Measurements from ENCODE around the gene ZFP3. TPM values are rescaled to one million over a fixed set of nuclear protein-coding genes. Genes with fewer than 3 reads are reported as not detected.
A peak's percentile ranks its signal among the peaks of the same experiment; 100 is the strongest.

ZFP3 gene
- polyA plus RNA-seq, 1 experiment: 3.0 TPM

GRCh38 chr17:5099271-5099670 is 21.0 kb downstream of the ZFP3 start:
- ChIA-PET CTCF (no interaction called here), POLR2A (no interaction called here)
- Histone ChIP-seq H3K27ac (ENCODE audit: low read depth, low read length) (no peak overlapping the region), H3K9me3 (ENCODE audit: control insufficient read depth, insufficient read depth, low read length) (peaks cover 72% of the 10 kb centered on the region), H3K4me3 (ENCODE audit: low read depth, low read length) (no peak overlapping the region), H3K27me3 (ENCODE audit: control insufficient read depth, insufficient read depth, low read length) (peaks cover 15% of the 10 kb centered on the region)
- TF ChIP-seq, protein P1, sequence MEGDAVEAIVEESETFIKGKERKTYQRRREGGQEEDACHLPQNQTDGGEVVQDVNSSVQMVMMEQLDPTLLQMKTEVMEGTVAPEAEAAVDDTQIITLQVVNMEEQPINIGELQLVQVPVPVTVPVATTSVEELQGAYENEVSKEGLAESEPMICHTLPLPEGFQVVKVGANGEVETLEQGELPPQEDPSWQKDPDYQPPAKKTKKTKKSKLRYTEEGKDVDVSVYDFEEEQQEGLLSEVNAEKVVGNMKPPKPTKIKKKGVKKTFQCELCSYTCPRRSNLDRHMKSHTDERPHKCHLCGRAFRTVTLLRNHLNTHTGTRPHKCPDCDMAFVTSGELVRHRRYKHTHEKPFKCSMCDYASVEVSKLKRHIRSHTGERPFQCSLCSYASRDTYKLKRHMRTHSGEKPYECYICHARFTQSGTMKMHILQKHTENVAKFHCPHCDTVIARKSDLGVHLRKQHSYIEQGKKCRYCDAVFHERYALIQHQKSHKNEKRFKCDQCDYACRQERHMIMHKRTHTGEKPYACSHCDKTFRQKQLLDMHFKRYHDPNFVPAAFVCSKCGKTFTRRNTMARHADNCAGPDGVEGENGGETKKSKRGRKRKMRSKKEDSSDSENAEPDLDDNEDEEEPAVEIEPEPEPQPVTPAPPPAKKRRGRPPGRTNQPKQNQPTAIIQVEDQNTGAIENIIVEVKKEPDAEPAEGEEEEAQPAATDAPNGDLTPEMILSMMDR (IDR thresholded peaks at IDR 0.05; ENCODE audit: low read depth, low read length): no peak
- no peak for DNase-seq (ENCODE audit: low read depth, low spot score)

- Histone ChIP-seq H3K27me3 (ENCODE audit: control insufficient read depth, insufficient read depth, low read length) (peaks cover 15% of the 10 kb centered on the region), H3K9me3 (ENCODE audit: control insufficient read depth, insufficient read depth, low read length) (peaks cover 79% of the 10 kb centered on the region), H3K4me3 (ENCODE audit: low read depth, low read length) (no peak overlapping the region), H3K27ac (ENCODE audit: low read depth, low read length) (no peak overlapping the region)
- no peak for DNase-seq (ENCODE audit: low read depth, low spot score)
- ChIA-PET POLR2A (interaction anchor here (0.6 kb wide), 1 partner anchor 243 kb away, joined by 4 read pairs; no protein-coding TSS in a partner anchor), CTCF (no interaction called here)
- TF ChIP-seq, protein P1 (IDR thresholded peaks at IDR 0.05; ENCODE audit: low read depth, low read length): no peak
These were observed 22.6 kb downstream of the ZFP3 start for GRCh38 chr17:5100832-5101231.

DNA sequence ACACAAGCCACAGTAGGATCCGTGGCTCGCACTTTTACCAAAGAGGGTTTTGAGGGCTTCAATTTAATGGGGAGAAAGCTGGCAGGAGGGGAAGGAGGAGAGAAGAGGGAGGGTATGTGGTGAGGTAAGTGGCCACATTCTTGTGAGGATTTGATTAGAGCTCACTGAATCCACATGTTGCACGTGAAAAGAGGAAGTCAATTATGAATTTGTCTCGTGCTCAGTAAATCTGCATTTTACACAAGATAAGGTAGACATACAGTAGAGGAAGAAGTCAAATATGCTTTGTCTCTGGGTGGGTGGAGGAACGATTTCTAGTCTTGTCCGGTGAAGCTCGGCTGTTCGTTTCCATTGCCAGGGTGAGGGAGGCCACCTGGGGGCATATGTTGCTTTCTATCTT is 32.5 kb downstream of the ZFP3 start:
- TF ChIP-seq, protein P1 (IDR thresholded peaks at IDR 0.05; ENCODE audit: low read depth, low read length): no peak
- no peak overlapping the region for H3K27ac ChIP-seq (ENCODE audit: low read depth, low read length)
- H3K27me3 ChIP-seq (ENCODE audit: control insufficient read depth, insufficient read depth, low read length): peaks cover 5% of the 10 kb centered on the region
- H3K4me3 ChIP-seq (ENCODE audit: low read depth, low read length): peak overlapping the region; percentile 96
- no peak for DNase-seq (ENCODE audit: low read depth, low spot score)
- ChIA-PET CTCF (no interaction called here), POLR2A (no interaction called here)
- peaks cover 33% of the 10 kb centered on the region for H3K9me3 ChIP-seq (ENCODE audit: control insufficient read depth, insufficient read depth, low read length)

DNA sequence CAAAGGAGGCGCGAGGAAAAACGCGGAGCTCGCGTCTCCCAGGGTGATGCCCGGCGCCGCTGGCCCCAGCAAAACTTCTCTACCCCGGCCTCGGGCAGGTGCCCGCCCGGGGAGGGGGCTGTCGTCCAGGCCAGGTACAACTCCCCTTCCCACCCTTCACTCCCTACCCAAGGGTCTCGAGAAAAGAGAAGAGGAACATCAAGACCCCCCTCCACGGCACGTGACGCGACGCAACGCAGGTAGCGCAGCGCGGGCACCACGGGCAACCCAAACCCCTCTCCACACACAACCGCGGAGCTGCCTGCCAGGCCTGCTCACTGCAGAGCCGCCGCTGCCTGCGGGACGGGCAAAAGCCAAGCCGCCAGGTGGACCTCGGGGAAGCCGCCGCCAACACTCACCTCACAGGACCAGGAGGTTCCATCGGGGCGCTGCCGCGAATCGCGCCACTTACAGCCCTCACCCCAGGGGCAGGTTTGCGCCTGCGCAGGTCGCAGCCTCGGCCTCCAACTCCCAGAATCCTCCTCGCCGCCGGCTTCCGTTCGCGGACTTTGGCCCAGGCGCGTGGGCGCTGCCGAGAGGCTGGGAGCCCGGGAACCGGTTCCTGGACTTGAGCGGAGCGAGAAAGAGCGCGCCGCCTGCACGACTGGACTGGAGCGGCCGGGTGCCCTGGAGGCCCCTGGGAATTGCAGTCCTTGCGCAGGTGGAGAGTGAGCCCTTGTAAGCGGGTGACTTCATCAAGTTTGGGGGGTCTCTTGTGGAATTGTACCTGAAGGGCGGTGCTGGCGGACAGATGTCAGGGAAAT is 33.3 kb downstream of the ZFP3 start, which contains the start of gene ZNF232:
TSS of gene ZNF232 (minus strand) at position 477 of the 803 bp plus-strand sequence. CDS start at position 421, 56 bp downstream.
- CTCF ChIA-PET: no interaction called here
- Histone ChIP-seq H3K9me3 (ENCODE audit: control insufficient read depth, insufficient read depth, low read length) (peaks cover 36% of the 10 kb centered on the region), H3K4me3 (ENCODE audit: low read depth, low read length) (peak within 1 kb of the TSS; percentile 96), H3K27me3 (ENCODE audit: control insufficient read depth, insufficient read depth, low read length) (peaks cover 13% of the 10 kb centered on the region), H3K27ac (ENCODE audit: low read depth, low read length) (peak within 1 kb of the TSS; percentile 11)
- DNase-seq (ENCODE audit: low read depth, low spot score): peak; percentile 72
- TF ChIP-seq, protein P1 (IDR thresholded peaks at IDR 0.05; ENCODE audit: low read depth, low read length): no peak
- POLR2A ChIA-PET: interaction anchor here (0.5 kb wide), 1 partner anchor 183 kb away, joined by 6 read pairs; no protein-coding TSS in a partner anchor
